HG03280 (cell line): Measurements from ENCODE around the gene LY6G6D.

Source experiments
- ATAC-seq: cut with Tn5 transposase; IDR thresholded peaks from one replicate; pipeline ENCODE4 v1.9.1; 2021; ENCODE audit warnings: mild to moderate bottlenecking, moderate library complexity; ENCODE audit not compliant: unreplicated experiment

LY6G6D gene

DNA sequence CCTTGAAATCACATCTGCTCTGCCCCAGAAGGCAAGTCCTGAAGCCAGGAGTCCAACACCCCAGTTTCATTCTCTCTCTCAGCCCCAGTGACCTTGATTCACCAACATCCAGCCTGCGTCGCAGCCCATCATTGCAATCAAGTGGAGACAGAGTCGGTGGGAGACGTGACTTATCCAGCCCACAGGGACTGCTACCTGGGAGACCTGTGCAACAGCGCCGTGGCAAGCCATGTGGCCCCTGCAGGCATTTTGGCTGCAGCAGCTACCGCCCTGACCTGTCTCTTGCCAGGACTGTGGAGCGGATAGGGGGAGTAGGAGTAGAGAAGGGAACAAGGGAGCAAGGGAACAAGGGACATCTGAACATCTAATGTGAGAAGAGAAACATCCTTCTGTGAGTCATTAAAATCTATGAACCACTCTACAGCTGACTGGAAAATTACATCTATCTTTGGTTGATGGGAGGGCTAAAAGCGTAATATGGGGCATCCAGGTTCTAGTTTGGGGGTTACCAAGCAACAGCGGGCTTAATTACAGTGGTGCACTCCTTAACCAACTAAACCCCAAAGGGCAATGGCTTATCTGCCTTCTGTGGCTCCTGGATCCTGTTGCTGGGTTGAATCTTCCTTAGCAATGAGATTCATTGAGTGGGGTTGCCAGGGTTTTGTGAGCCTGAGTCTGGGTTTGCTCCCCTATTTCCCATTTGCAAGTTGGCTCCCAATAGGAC is 2.5 kb downstream of the LY6G6D start:
- ATAC-seq: no peak

- ATAC-seq: no peak
These were observed 3.1 kb downstream of the LY6G6D start for GRCh38 chr6:31718265-31718664.

DNA sequence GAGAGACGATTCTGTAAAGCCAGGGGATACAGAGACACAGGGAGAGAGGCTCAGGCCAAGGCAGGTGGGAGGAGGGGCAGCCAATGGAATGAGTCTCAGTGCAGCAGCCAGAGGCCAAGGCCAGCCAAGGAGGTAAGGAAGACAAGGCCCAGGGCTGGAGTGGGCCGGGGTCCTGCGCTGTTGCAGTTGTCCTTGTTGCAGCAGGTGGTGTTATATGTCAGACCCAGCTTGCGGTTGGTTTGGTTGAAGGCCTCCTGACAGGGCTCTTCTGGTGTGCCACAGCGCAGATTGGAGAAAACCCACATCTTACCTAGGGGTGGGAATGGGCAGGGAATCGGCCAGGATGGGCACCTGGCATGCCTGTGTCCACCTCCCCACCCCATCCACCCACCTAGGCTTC is 3.9 kb downstream of the LY6G6D start:
- no peak for ATAC-seq

DNA sequence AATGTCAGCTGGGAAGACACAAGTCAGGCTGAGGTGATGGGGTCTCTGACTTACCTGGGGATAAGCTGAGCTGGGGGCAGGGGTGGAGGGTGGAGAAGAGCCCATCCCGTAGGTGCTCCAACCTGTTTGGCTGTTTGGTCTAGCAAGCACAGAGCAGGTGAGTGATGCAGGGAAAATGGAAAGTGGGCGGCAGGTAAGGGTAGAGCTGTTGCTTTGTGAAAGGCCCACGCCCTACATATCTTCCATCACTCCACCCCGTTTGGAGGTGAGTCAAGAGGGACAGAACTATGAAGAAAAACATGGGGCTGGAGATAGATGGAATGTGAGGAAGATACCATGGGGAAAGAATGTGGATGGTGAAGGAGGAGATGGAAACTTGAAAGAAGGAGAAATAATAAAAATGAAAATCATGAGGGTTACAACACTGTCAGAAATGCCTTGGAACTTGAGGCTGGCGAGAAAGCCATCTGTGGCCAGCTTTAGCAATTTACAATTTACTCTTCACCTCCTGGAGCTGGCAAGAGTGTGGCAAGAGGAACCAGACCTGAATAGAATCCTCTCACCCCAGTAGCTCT is 5.1 kb downstream of the LY6G6D start:
- ATAC-seq: no peak

DNA sequence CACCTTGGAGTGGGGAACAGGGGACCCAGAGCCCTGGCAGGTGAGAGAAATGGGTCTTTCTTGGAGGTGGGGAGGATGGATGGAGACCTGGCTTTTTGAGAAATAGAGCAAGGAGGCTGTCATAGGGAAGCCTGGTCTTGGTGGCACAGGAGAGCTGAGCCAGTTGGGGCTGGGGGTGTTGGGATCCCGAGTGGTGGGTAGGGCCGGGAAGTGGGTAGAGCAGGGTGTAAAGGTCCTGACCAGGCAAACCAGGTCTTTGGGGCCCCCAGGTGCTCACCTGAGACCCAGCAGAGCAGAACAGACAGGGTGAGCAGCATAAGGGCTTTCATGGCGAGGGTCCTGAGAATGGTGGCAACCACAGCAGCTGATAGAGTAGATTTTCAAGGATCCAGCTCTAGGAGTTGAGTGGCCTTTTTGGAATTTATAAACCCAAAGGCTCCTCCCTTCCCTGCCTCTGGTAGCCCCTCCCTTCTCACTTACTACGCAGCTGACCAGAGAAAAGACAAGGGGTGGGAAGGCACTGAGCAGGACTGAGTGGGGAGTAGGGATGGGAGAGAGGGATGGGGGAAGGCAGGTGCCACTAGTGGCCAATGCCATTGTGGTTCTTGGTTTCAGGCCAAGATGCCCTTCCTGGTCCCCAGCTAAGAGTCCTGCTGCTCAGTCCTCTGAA is 6.3 kb downstream of the LY6G6D start, which contains the start of gene LY6G6C:
LY6G6C (minus strand) TSS at position 396 of the 670 bp plus-strand sequence; CDS start at position 329, 67 bp downstream.
- ATAC-seq: no peak

GRCh38 chr6:31722173-31722572 is 7.0 kb downstream of the LY6G6D start:
- ATAC-seq: no peak

DNA sequence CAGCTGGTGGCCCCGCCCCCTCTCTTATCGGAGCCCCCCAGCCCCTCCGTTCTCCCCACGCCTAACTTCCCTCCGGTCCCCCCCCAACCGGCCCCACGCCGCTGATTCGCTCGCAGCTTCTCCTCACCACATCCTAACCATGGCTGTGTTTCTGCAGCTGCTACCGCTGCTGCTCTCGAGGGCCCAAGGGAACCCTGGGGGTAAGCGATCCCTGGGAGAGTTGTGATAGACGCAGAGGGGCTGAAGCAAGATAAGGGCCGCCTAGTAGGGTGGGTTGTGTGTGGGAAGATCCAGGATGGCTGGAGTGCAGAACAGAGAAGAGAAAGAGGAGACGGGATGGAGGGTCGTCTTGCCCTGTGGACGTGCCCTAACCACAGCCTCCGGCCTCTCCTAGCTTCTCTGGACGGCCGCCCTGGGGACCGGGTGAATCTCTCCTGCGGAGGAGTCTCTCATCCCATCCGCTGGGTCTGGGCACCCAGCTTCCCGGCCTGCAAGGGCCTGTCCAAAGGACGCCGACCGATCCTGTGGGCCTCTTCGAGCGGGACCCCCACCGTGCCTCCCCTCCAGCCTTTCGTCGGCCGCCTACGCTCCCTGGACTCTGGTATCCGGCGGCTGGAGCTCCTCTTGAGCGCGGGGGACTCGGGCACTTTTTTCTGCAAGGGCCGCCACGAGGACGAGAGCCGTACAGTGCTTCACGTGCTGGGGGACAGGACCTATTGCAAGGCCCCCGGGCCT is 8.3 kb downstream of the LY6G6D start, which contains the start of gene MPIG6B:
MPIG6B (plus strand) TSS at position 129 of the 735 bp plus-strand sequence; CDS start at position 140, 11 bp downstream.
- no peak for ATAC-seq

- ATAC-seq: no peak
These were observed 9.0 kb downstream of the LY6G6D start for GRCh38 chr6:31723980-31724691.

DNA sequence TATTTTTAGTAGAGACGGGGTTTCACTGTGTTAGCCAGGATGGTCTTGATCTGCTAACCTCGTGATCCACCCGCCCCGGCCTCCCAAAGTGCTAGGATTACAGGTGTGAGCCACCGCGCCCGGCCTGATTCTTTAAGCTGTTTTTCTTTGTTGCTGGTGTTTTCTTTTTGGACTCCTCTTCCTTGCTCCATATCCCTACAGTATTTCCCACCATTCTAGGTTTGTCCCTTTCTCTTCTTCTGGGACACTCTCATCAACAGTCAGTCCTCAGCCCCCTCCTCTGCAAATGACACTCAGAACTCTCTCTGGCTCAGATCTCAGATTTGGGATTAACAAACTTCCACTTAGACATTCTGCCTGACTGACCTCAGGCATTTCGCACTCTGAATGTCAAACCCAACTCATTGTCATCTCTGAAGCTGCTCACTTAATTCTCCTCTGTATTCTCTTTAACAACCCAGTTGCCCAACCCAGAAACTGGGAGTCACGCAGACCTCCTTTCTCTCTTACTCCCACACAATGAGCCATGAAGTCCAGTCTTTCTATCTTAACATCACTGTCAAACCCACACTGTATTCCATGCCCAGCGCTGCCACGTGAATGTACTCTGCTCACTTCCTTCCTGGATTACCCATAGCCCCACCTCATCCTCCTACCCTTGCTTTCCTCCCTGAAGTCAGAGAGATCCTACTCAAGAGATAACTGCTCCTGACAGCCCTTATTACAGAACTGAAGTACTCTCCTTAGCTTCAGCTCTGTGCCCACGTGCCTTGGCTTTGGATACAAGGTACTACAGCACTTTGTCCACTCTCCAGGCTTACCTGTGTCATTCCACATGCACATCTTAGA is 10.6 kb downstream of the LY6G6D start:
- no peak for ATAC-seq

DNA sequence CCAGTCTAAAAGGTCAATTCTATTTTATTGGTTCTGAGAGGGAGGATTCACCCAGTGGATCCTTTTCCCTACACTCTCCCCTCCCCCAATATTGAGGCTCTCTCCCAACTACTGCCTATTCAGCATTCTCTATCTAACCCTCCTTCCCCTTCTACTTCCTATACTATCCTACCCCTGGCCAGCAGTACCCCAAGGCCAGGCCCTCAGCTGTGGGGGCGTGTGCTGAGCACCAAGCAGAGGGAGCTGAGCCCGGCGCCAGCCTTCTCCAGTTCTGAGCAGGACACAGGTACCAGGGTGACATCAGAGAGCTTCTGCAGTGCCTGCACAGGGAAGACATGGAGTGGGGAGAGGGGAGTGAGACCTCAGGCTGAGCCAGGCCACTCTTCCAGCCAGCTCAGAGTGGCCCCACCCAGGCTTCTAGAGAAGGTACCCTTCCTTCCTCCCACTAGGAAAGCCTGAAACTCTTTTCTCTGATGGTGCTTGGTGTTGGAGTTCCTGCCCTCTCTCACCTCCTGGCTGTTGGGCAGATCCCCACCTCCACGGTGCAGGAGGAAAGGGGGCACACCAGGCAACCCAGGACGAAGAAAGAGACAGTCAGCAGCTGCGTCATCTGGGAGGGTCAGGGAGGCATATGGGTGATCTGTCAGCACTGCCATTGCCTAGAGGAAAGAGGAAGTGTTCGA is 12.0 kb downstream of the LY6G6D start:
- peak; percentile 53 for ATAC-seq

GRCh38 chr6:31727717-31728671 is 12.8 kb downstream of the LY6G6D start:
- ATAC-seq: no peak

- ATAC-seq: no peak
These were observed 13.8 kb downstream of the LY6G6D start, which contains the start of gene DDAH2 for GRCh38 chr6:31728767-31729514. DDAH2 (minus strand) TSS chr6:31729299; CDS start chr6:31729161, 138 bp downstream.

DNA sequence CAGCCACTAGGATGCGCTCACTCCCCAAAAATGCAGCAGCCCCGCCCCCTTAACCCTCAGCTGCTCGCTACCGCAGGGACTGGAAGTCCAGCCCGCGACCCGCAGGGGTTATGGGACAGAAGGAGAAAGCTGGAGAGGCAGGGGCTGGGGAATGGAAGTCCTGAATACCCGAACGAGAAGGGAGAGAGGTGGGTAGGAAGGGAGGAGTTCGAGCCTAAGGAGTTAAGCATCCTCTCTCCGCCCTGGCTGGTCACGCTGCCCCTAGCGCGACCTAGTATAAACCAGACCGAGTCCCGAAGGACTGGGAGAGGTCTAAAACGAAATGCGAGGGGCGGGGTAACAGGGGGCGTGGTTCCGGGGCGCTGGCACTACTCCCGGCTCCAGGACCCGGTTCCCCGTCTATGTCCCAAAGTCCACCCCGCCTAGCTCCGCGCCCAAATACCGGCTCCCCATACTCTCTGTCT is 14.4 kb downstream of the LY6G6D start:
- peak; percentile 44 for ATAC-seq

GRCh38 chr6:31729979-31730630 is 15.0 kb downstream of the LY6G6D start:
- peak; percentile 42 for ATAC-seq

DNA sequence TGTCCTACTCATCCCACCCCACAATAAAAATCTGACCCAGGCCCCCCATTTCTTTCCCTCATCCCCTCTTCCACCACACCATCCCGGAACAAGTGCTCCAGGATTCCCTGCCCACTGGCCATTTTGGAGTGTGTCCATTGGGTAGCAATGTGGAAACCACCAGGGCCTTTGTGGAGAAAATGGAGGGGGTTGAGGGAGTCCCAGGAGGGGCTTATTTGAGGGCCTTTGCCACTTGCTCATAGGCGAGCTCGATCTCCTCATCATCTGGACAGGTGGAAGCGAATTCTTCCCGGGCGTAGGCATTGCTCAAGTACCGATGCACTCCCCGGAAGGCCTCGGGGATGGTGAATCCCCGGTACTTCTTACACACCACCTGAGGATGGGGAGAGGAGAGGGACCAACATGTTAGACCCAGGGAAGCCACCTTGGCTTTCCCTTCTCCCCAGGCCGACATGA is 15.5 kb downstream of the LY6G6D start:
- no peak for ATAC-seq

- ATAC-seq: no peak
These were observed 16.9 kb downstream of the LY6G6D start for GRCh38 chr6:31732029-31732428.
